ENCODE data around the gene MIA3. TPM values are rescaled to one million over a fixed set of nuclear protein-coding genes. Genes with fewer than 3 reads are reported as not detected.
A peak's percentile ranks its signal among the peaks of the same experiment; 100 is the strongest.

The MIA3 gene
- total and polyA plus RNA-seq, 9 of the 15 experiments (the other 6 are each of a cell fraction or from before 2014, with no cell fraction given), result 21.6 to 89.4 (median 40.8) TPM

- TF ChIP-seq CEBPG (CRISPR knock-in tag; IDR thresholded peaks at IDR 0.05) (no peak), CEBPG (tag; conservative IDR thresholded peaks at IDR 0.05 in 1 of 2, IDR thresholded peaks at IDR 0.05 in 1 of 2) (no peak), ZNF395 (CRISPR knock-in tag; IDR thresholded peaks at IDR 0.05) (no peak), CBFA2T2 (conservative IDR thresholded peaks at IDR 0.05) (no peak), PHB (CRISPR knock-in tag; IDR thresholded peaks at IDR 0.05) (no peak), EP300 (IDR thresholded peaks at IDR 0.05; ENCODE audit: low read length) (peak; percentile 36), POLR3G (IDR thresholded peaks at IDR 0.05; ENCODE audit: extremely low read depth, insufficient read length, insufficient replicate concordance) (no peak), ZNF778 (CRISPR knock-in tag; IDR thresholded peaks at IDR 0.05) (no peak), ZNF277 (CRISPR knock-in tag; IDR thresholded peaks at IDR 0.05; ENCODE audit: borderline replicate concordance) (no peak), GATAD2A (IDR thresholded peaks at IDR 0.05) (peak; percentile 76; the same call in 1 of the 2 replicates), KLF6 (CRISPR knock-in tag; IDR thresholded peaks at IDR 0.05; ENCODE audit: borderline replicate concordance) (0 out of 2 replicates have a peak, but pooled peaks have one; percentile 16), PTRF (tag; IDR thresholded peaks at IDR 0.05) (no peak), ZNF41 (CRISPR knock-in tag; conservative IDR thresholded peaks at IDR 0.05) (no peak; the same call in 1 of the 2 replicates), NFIC (IDR thresholded peaks at IDR 0.05) (no peak)
- TF ChIP-seq, protein P1, sequence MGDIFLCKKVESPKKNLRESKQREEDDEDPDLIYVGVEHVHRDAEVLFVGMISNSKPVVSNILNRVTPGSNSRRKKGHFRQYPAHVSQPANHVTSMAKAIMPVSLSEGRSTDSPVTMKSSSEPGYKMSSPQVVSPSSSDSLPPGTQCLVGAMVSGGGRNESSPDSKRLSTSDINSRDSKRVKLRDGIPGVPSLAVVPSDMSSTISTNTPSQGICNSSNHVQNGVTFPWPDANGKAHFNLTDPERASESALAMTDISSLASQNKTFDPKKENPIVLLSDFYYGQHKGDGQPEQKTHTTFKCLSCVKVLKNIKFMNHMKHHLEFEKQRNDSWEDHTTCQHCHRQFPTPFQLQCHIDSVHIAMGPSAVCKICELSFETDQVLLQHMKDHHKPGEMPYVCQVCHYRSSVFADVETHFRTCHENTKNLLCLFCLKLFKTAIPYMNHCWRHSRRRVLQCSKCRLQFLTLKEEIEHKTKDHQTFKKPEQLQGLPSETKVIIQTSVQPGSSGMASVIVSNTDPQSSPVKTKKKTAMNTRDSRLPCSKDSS (IDR thresholded peaks at IDR 0.05; ENCODE audit: low read depth, partially characterized antibody), result no peak
- TF ChIP-seq, protein P2, sequence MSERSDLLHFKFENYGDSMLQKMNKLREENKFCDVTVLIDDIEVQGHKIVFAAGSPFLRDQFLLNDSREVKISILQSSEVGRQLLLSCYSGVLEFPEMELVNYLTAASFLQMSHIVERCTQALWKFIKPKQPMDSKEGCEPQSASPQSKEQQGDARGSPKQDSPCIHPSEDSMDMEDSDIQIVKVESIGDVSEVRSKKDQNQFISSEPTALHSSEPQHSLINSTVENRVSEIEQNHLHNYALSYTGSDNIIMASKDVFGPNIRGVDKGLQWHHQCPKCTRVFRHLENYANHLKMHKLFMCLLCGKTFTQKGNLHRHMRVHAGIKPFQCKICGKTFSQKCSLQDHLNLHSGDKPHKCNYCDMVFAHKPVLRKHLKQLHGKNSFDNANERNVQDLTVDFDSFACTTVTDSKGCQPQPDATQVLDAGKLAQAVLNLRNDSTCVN (CRISPR knock-in tag; IDR thresholded peaks at IDR 0.05), result no peak
These were observed 95.4 kb downstream of the MIA3 start (continued) for GRCh38 chr1:222713091-222713961.
